TTC549 (cell line): ENCODE measurements around the gene CNN3.
A peak's percentile ranks its signal among the peaks of the same experiment; 100 is the strongest.

ENCODE experiments used
- FAIRE-seq: peaks from 2 replicates; lab custom pipeline; 2012; peaks lifted over from hg19 to GRCh38; lab: Jason Lieb, UNC

The CNN3 gene

DNA sequence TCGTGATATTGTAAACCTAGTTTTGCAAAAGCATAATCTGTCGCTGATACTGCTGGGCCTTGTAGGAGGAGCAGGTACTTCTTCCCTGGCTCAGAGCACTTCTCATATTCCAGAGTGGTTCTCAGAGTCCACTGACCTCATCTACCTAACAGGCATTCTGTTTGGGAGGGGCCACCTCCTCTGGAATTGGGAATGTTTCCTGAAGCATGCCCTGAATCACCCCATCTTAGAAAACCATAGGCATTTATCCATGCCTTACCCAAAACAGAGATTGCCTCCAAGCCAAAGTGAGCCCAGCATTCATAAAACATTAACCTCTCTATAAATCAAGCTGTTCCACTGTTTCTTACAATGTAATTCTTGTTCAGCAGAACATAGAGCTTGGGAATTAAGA, 71.6 kb downstream of the CNN3 start:
- FAIRE-seq, result no peak

DNA sequence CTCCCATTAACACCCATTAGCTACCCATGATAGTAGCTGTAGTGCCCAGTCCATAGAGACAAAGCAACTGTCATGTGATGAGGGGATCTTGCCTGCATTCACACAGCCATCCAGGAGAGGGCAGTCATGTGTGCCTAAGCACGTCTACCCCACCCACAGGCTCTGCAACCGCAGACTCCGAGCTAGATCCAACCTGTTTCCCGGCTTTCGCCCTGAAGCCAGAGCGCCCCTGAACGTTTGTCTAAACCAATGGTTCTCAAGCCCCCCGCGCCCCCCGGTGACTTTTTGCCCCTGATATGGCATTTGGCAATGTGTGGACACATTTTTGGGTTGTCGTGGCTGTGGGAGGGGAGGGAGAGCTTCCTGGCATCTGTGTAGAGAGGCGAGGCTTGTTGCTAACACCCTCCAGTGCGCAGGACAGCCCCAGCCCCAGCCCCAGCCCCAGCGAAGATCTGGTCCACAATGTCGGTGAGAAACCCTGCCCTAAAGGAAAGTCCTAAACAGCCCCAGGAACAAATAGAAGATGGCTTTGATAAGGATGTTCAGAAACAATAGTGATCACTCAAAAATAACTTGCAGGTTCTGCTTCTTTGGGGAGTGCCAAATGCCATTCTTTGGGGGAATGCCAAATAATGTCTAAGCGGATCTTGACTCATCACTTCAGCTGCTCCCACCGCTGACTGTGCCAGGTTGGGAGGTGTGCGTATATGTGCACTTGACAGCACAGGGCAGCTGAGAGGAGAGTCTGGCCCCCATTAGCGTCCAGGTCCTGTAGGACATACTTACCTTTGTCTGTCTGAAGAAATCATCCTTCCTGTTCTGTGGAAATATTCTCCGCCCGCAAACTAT, 72.2 kb downstream of the CNN3 start:
- FAIRE-seq, result peak; percentile 46

DNA sequence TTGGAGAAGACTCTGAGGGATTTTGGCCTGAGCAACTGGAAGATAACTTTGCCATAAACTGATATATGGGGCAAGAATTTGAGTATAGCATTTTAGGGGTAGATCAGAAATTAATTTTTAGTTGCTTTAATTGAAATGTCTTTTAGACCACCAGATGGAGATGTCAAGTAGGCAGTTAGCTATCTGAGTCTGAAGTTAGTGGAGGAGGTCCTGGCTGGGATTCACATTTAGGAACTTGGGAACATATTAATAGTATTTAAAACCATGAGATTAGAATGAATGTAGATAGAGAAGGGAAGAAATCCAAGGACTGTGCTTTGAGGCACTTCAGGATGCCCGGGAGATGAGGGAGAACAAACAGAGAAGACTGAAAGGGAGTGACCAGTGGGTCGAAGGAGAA, 74.1 kb downstream of the CNN3 start:
- FAIRE-seq, result no peak

DNA sequence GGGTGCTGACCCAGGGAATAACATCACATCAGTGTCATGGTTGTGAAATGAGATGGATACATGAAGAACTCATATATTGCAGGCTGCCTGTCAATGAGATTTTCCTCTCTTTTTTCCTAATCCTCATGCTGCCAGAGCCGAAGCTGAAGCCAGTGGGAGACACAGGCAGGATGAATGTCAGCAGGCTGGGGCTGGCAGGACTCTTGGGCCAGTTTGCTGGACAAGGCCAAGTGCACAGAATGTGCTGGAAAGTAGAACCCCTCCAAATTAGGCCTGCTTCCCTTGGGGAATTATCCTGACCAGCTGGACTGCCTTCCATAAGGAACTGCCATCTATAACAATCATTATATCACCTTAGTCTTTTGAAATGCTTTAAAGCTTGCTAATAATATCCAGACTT, 75.3 kb downstream of the CNN3 start:
- no peak for FAIRE-seq
